Colonic mucosa (tissue), 4 donors: ENCODE data around the gene NUCB1. TPM values are rescaled to one million over a fixed set of nuclear protein-coding genes. Genes with fewer than 3 reads are reported as not detected.
"Not testable (repeated sequence)": the region's sequence is repeated elsewhere in the genome, so short reads cannot be mapped to it uniquely, and the experiment has no call there.

Experiments used
- DNase-seq: peaks from one replicate; pipeline ENCODE4 v3.0.0-alpha.2; 2020
- H3K27ac ChIP-seq: fragments of 200-600 bp; one replicate; pipeline ENCODE4 v1.8.0; 2021
- H3K27me3 ChIP-seq: fragments of 200-600 bp; one replicate; pipeline ENCODE4 v1.8.0; 2021
- H3K36me3 ChIP-seq: fragments of 200-600 bp; one replicate; pipeline ENCODE4 v1.8.0; 2021
- H3K4me1 ChIP-seq: fragments of 200-600 bp; one replicate; pipeline ENCODE4 v1.8.0; 2021; ENCODE audit warnings: mild to moderate bottlenecking
- H3K4me3 ChIP-seq: fragments of 200-600 bp; one replicate; pipeline ENCODE4 v1.8.0; 2021
- H3K9ac ChIP-seq, 2 donors: one replicate each; pipeline ENCODE4 v1.7.0; 2013; ENCODE audit warnings: control low read depth in 2 of 2, low read depth in 2 of 2, low read length in 2 of 2
- H3K9me3 ChIP-seq: fragments of 200-600 bp; one replicate; pipeline ENCODE4 v1.8.0; 2021
- intact Hi-C: fragments of 100-400 bp; cut with DNase I; formaldehyde crosslinking; loops from one replicate; pipeline ENCODE4 v1.14.1; 2022
- total RNA-seq, 2 donors: library from RNA; stranded (reverse); fragmentation: NEBNext Ultra II Directional in 1 of 2; extraction: Animal tissue kit (Norgen Biotek cat#: 25700) in 1 of 2; gene quantifications; one replicate each; pipeline ENCODE4 v1.2.1, GENCODE V29; 2021
- TF ChIP-seq, protein P1 (sequence below): fragments of 200-600 bp; IDR thresholded peaks from one replicate; pipeline ENCODE4 v1.8.0; 2022; ENCODE audit warnings: antibody characterized with exemption, mild to moderate bottlenecking
- donor health status: healthy.
- donor health status: DM: no; HTN: no; CAD: no.
- donor health status: DM: no; HTN: no; CAD: no.

The NUCB1 gene
- total RNA-seq, 2 donors from 2014 or later = 180 to 184 TPM

DNA sequence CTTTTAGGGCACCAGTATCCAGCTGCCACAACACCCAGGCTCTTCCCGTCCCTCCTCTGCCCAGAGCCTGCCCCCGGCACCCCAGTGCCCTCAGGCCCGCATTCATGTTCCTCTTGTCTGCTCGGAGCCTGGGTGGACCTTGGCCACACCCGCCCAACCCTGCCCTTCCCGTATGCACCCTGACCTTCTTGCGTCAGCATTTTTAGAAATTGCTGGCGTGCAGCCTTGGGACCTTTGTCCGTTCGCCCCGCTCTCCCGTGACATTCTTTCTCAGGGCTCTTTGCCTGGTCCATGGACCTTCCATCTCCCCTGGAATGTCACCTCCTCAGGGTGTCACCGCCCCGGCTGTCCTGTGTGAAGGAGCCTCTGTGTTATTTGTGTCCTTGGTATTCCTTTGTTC lies 7.6 kb downstream of the NUCB1 start:
- peak; percentile 71 for DNase-seq
- no peaks in the 10 kb centered on the region for H3K4me1 ChIP-seq
- no peaks in the 10 kb centered on the region for H3K27me3 ChIP-seq
- H3K27ac ChIP-seq = no peak overlapping the region
- TF ChIP-seq, protein P1, sequence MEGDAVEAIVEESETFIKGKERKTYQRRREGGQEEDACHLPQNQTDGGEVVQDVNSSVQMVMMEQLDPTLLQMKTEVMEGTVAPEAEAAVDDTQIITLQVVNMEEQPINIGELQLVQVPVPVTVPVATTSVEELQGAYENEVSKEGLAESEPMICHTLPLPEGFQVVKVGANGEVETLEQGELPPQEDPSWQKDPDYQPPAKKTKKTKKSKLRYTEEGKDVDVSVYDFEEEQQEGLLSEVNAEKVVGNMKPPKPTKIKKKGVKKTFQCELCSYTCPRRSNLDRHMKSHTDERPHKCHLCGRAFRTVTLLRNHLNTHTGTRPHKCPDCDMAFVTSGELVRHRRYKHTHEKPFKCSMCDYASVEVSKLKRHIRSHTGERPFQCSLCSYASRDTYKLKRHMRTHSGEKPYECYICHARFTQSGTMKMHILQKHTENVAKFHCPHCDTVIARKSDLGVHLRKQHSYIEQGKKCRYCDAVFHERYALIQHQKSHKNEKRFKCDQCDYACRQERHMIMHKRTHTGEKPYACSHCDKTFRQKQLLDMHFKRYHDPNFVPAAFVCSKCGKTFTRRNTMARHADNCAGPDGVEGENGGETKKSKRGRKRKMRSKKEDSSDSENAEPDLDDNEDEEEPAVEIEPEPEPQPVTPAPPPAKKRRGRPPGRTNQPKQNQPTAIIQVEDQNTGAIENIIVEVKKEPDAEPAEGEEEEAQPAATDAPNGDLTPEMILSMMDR = no peak
- H3K9me3 ChIP-seq = no peaks in the 10 kb centered on the region
- H3K4me3 ChIP-seq = no peak overlapping the region
- intact Hi-C loops = no loop called here
- H3K36me3 ChIP-seq = no peaks in the 10 kb centered on the region
- no peak overlapping the region for H3K9ac ChIP-seq

DNA sequence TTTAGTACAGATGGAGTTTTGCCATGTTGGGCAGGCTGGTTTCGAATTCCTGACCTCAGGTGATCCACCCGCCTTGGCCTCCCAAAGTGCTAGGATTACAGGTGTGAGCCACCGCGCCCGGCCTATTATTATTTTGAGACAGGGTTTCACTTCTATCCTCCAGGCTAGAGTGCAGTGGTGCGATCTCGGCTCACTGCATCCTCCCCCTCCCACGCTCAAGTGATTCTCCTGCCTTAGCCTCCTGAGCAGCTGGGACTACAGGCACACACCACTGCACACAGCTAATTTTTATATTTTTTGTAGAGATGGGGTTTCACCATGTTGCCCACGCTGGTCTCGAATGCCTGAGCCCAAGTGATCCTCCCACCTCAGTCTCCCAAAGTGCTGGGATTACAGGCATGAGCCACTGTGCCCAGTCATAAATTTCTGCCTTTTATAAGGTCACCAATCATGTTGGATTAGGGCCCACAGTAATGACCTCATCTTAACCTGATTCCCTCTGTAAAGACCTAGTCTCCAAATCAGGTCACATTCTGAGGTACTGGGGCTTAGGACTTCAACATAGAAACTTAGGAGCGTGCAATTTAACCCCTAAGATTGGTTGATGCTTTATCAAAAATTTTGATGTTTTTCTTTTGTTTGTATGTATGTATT lies 9.4 kb downstream of the NUCB1 start:
- not testable (repeated sequence) for H3K27me3 ChIP-seq

DNA sequence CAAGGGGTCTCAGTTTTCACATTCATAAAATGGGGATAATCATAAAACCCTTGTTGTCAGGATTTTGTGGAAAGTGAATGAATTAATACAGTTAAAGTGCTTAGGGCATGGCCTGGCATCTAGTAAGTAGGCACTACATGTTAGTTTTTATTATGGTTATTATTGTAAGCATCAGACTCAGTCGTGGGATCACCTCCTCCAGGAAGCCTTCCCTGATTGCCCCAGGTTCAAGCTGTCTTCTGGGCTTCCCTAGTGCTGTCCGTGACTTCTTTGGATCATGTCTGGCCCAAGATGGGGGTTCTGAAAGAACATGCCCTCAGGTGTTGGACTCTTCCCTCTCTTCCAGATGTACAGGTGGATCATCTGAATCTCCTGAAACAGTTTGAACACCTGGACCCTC lies 10.7 kb downstream of the NUCB1 start:
- Histone ChIP-seq H3K27me3 (no peaks in the 10 kb centered on the region), H3K9ac (no peak overlapping the region), H3K4me3 (no peak overlapping the region), H3K9me3 (no peaks in the 10 kb centered on the region), H3K27ac (no peak overlapping the region), H3K4me1 (no peaks in the 10 kb centered on the region), H3K36me3 (peaks cover 16% of the 10 kb centered on the region)
- intact Hi-C loops = no loop called here
- no peak for DNase-seq
- TF ChIP-seq, protein P1 = no peak

More for the DNA sequence above, 9.4 kb downstream of the NUCB1 start:
- H3K9me3 ChIP-seq, H3K9ac ChIP-seq, H3K27ac ChIP-seq, H3K4me3 ChIP-seq, intact Hi-C loops, DNase-seq, H3K4me1 ChIP-seq: not testable (repeated sequence)
- peaks cover 16% of the 10 kb centered on the region for H3K36me3 ChIP-seq

DNA sequence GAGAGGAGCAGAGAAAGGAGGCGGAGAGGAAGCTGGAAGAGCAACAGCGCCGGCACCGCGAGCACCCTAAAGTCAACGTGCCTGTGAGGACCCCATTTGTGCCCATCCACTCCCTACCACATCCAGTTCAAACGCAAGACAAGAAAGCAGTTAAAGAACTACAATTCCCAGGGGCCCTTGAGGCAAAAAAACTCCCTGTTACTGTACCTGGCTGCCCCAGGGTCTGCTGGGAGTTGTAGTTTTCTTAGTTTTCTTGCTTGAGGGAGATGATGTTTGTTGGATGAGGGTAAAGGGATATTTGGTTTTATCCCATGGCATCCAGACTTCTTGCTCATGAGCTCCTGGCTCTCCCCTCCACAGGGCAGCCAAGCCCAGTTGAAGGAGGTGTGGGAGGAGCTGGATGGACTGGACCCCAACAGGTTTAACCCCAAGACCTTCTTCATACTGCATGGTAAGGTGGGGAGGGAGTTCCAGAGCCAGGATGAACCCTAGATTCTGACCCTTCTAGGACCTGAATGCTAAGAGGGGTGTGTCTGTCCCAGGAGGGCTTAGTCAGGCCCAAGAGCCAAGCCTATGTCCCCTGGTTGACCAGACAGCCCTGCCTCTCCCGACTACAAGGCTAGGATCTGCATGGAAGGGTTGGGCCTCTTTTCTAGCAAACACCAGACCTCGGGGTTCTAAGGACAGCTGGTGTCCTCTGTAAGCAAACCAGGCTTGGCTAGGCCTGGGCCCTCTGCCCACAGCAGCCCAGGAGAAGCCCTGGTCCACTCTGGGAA lies 13.2 kb downstream of the NUCB1 start:
- Histone ChIP-seq H3K27me3 (no peaks in the 10 kb centered on the region), H3K4me3 (no peak overlapping the region), H3K27ac (no peak overlapping the region), H3K9ac (no peak overlapping the region), H3K4me1 (no peaks in the 10 kb centered on the region), H3K36me3 (peaks cover 16% of the 10 kb centered on the region), H3K9me3 (no peaks in the 10 kb centered on the region)
- intact Hi-C loops = no loop called here
- TF ChIP-seq, protein P1 = no peak
- no peak for DNase-seq

DNA sequence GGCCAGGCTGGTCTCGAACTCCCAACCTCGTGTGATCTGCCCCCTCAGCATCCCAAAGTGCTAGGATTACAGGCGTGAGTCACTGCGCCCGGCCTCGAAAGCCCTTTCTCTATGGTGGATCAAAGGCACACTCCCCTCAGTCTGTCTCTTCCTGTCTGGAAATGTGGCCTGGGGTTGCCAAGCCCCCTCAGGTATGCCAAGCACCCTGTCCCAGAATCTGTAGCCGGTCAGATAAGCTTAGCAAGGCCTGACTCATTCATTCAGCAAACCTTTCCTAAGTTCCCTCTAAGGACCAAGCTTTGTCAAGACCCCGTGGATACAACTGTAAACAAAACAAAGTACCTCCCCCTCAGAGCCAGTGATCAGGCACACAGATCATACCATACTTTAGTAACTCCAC lies 14.1 kb downstream of the NUCB1 start:
- peaks cover 16% of the 10 kb centered on the region for H3K36me3 ChIP-seq
- DNase-seq = no peak
- intact Hi-C loops = no loop called here

More for the DNA sequence above, 14.1 kb downstream of the NUCB1 start:
- Histone ChIP-seq H3K9me3 (no peaks in the 10 kb centered on the region), H3K27me3 (no peaks in the 10 kb centered on the region), H3K4me3 (no peak overlapping the region), H3K27ac (no peak overlapping the region), H3K9ac (no peak overlapping the region), H3K4me1 (no peaks in the 10 kb centered on the region)
- TF ChIP-seq, protein P1 = no peak
